OCI-LY7 (cell line): ENCODE results near the gene FCMR. TPM values are rescaled to one million over a fixed set of nuclear protein-coding genes. Genes with fewer than 3 reads are reported as not detected.

ENCODE experiments used
- BruUV-seq: library from RNA; stranded (reverse); fragments of 400-500 nt; replicated peaks from 2 replicates; lab custom pipeline; 2021; lab: Mats Ljungman, UMichigan
- CTCF ChIA-PET: fragments of 300-600 bp; sonication (Branson Sonifier 250); formaldehyde crosslinking; loops from one replicate; lab custom pipeline; 2022; ENCODE audit warnings: antibody characterized with exemption; ENCODE audit not compliant: unreplicated experiment; lab: Charles Lee
- POLR2A ChIA-PET: fragments of 300-600 bp; sonication (Branson Sonifier 250); formaldehyde crosslinking; loops from one replicate; lab custom pipeline; 2022; ENCODE audit warnings: antibody characterized with exemption; lab: Charles Lee
- DNase-seq: peaks from one replicate; pipeline ENCODE4 v3.0.0-alpha.2; 2015; ENCODE audit warnings: low spot score
- H2AFZ ChIP-seq: fragments of 200-600 bp; sonication (generic), shearing (Covaris generic); 2 replicates; pipeline ENCODE4 v1.6.1; 2014; ENCODE audit warnings: mild to moderate bottlenecking, antibody characterized with exemption, low read length, moderate library complexity
- H3K27ac ChIP-seq: fragments of 200-600 bp; sonication (generic); 2 replicates; pipeline ENCODE4 v1.5.1; 2014; ENCODE audit warnings: mixed run types, low read depth, mild to moderate bottlenecking, moderate library complexity, low read length, inconsistent platforms; ENCODE audit not compliant: poor library complexity, severe bottlenecking
- H3K36me3 ChIP-seq: fragments of 200-600 bp; sonication (generic); 2 replicates; pipeline ENCODE4 v1.6.1; 2014; ENCODE audit warnings: mild to moderate bottlenecking, antibody characterized with exemption, low read length, moderate library complexity, mixed read lengths; ENCODE audit not compliant: insufficient read depth
- H3K4me1 ChIP-seq: fragments of 200-600 bp; sonication (generic); 2 replicates; pipeline ENCODE4 v1.5.1; 2014; ENCODE audit warnings: mild to moderate bottlenecking, low read length; ENCODE audit not compliant: insufficient read depth, poor library complexity, severe bottlenecking
- H3K4me2 ChIP-seq: fragments of 200-600 bp; sonication (generic); 2 replicates; pipeline ENCODE4 v1.6.1; 2014; ENCODE audit warnings: mild to moderate bottlenecking, low read length
- H3K4me3 ChIP-seq: fragments of 200-600 bp; sonication (generic); 2 replicates; pipeline ENCODE4 v1.5.1; 2014; ENCODE audit warnings: mild to moderate bottlenecking, low read depth, low read length; ENCODE audit not compliant: poor library complexity, severe bottlenecking
- H3K79me2 ChIP-seq: fragments of 200-600 bp; sonication (generic); 2 replicates; pipeline ENCODE4 v1.6.1; 2016; ENCODE audit warnings: low read depth, mild to moderate bottlenecking, low read length, moderate library complexity, mixed read lengths; ENCODE audit not compliant: insufficient read depth
- H3K9me2 ChIP-seq: fragments of 200-600 bp; sonication (generic); 2 replicates; pipeline ENCODE4 v1.6.1; 2016; ENCODE audit warnings: mild to moderate bottlenecking, low read length, mixed read lengths; ENCODE audit not compliant: insufficient read depth
- H3K9me3 ChIP-seq: fragments of 200-600 bp; sonication (generic); 2 replicates; pipeline ENCODE4 v1.6.1; 2014; ENCODE audit warnings: mild to moderate bottlenecking, mixed run types, low read length, mixed read lengths
- H4K20me1 ChIP-seq: fragments of 200-600 bp; sonication (generic); 2 replicates; pipeline ENCODE4 v1.6.1; 2014; ENCODE audit warnings: mild to moderate bottlenecking, antibody characterized with exemption, low read length, moderate library complexity, mixed read lengths; ENCODE audit not compliant: insufficient read depth
- CTCF ChIP-seq: fragments of 200-600 bp; sonication (generic); conservative IDR thresholded peaks from 2 replicates; pipeline ENCODE4 v1.5.1; 2014; ENCODE audit warnings: mild to moderate bottlenecking, antibody characterized with exemption, low read length, moderate library complexity, mixed read lengths
- EZH2phosphoT487 ChIP-seq: fragments of 200-600 bp; sonication (generic); IDR thresholded peaks from 2 replicates; pipeline ENCODE4 v1.6.1; 2018; ENCODE audit warnings: low read depth, borderline replicate concordance, mild to moderate bottlenecking, mixed run types, antibody characterized with exemption, low read length, moderate library complexity, mixed read lengths
- intact Hi-C: fragments of 100-400 bp; cut with micrococcal nuclease; formaldehyde crosslinking; loops from one replicate; pipeline ENCODE4 v1.10.0; 2022; ENCODE audit not compliant: unreplicated experiment
- total RNA-seq, 2 experiments: library from RNA; depleted of rRNA in 1 of 2; stranded (reverse); fragments of >200 nt in 1 of 2; shearing (Covaris generic) in 1 of 2; gene quantifications; 2 replicates each; pipeline ENCODE4 v1.2.3, GENCODE V29; 2014 to 2022

Gene FCMR
- total RNA-seq, 2 experiments from 2014 or later, result 5.2 to 9.2 TPM

DNA sequence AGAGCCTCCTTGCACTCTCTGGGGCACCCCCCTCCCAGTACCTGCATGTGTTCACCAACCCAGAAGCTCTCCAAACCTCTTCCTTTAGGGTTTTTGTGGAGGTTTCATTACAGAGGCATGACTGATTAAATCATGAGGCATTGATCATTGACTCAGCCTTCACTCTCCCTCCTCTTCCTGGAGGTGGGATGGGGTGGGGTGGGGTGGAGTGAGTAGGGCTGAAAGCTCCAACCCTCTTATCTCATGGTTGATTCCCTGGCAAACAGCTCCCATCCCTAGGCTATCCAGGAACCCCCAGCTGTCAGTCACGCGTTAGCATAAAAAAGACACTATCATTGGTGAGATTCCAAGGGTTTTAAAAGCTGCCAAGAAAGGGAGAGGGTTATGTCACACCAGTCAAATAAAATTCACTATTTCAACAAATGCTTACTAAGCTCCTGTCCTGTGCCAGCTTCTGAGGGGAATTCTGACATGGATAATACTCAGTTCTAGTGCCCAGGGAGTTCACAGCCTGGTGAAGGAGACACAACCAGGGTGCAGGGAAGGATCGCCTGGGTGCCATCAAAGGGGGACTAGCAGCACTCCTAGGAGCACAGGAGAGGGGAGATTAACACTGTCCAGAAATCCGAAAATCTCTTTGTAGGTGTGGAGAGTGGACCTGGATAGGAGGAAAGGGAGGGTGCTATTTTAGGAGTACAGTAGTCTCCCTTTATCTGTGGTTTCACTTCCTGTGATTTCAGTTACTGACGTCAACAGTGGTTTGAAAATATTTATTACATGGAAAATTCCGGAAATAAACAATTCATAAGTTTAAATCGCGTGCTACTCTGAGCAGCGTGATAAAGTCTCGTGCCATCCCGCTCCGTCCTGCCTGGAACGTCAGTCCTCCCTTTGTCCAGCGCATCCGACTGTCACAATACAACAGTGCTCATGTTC, 31.3 kb downstream of the FCMR start:
- Histone ChIP-seq H3K9me2 (no peaks in the 10 kb centered on the region), H4K20me1 (no peaks in the 10 kb centered on the region), H2AFZ (no peak overlapping the region), H3K36me3 (no peaks in the 10 kb centered on the region), H3K9me3 (no peaks in the 10 kb centered on the region), H3K79me2 (no peaks in the 10 kb centered on the region), H3K4me3 (no peak overlapping the region), H3K4me1 (no peaks in the 10 kb centered on the region), H3K4me2 (no peak overlapping the region), H3K27ac (no peak overlapping the region)
- POLR2A ChIA-PET, result interaction anchor here (0.6 to 0.7 kb wide), 2 partner anchors 13 to 22 kb away, joined by 3 to 4 read pairs; no protein-coding TSS in a partner anchor
- no peak for TF ChIP-seq CTCF
- no peak for TF ChIP-seq EZH2phosphoT487
- DNase-seq, result no peak
- CTCF ChIA-PET, result no interaction called here
- BruUV-seq, result no TSS peak
- intact Hi-C loops, result no loop called here

GRCh38 chr1:206887701-206888100, 34.0 kb downstream of the FCMR start:
- Histone ChIP-seq H3K36me3 (no peaks in the 10 kb centered on the region), H3K9me2 (no peaks in the 10 kb centered on the region), H4K20me1 (no peaks in the 10 kb centered on the region), H3K4me2 (no peak overlapping the region), H2AFZ (no peak overlapping the region), H3K79me2 (no peaks in the 10 kb centered on the region), H3K4me1 (no peaks in the 10 kb centered on the region), H3K27ac (no peak overlapping the region), H3K4me3 (no peak overlapping the region), H3K9me3 (no peaks in the 10 kb centered on the region)
- TF ChIP-seq CTCF (no peak), EZH2phosphoT487 (no peak)
- CTCF ChIA-PET, result no interaction called here
- DNase-seq, result no peak
- intact Hi-C loops, result no loop called here
- no TSS peak for BruUV-seq
- POLR2A ChIA-PET, result interaction anchor here (0.6 kb wide), 1 partner anchor 315 kb away, joined by 3 read pairs; no protein-coding TSS in a partner anchor

DNA sequence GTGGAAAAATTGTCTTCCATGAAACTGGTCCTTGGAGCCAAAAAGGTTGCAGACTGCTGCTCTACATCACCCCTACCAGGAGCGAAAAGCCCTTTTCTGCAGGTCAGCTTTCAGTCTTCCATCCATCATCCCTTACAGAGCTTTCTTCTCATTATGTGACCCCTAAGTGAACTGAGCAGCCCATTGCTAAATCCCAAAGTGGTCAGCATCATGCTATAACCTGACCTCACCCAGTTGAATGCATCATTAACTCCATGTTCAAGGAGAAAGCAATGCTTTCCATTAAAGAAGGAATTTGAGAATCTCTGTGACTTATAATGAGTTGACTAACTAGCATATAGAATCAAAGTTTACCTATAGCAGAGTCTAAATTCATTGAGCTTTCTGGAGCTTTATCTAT, 34.9 kb downstream of the FCMR start:
- CTCF ChIA-PET, result no interaction called here
- Histone ChIP-seq H3K4me3 (no peak overlapping the region), H3K4me2 (no peak overlapping the region), H3K36me3 (no peaks in the 10 kb centered on the region), H2AFZ (no peak overlapping the region), H3K9me3 (no peaks in the 10 kb centered on the region), H3K4me1 (no peaks in the 10 kb centered on the region), H4K20me1 (no peaks in the 10 kb centered on the region), H3K9me2 (no peaks in the 10 kb centered on the region), H3K27ac (no peak overlapping the region), H3K79me2 (no peaks in the 10 kb centered on the region)
- POLR2A ChIA-PET, result interaction anchor here (0.6 to 0.7 kb wide), 2 partner anchors 16 to 316 kb away, joined by 3 to 4 read pairs; no protein-coding TSS in a partner anchor
- intact Hi-C loops, result no loop called here
- no peak for TF ChIP-seq CTCF
- TF ChIP-seq EZH2phosphoT487, result no peak
- DNase-seq, result no peak
- BruUV-seq, result no TSS peak
